ENCODE measurements around the gene SLC24A4.

SLC24A4 gene

GRCh38 chr14:92460916-92461579 lies 138.1 kb downstream of the SLC24A4 start:
- Histone ChIP-seq H3K36me3 (ENCODE audit: low read depth) (no peaks in the 10 kb centered on the region), H3K27me3 (ENCODE audit: insufficient read depth, poor library complexity, severe bottlenecking) (no peaks in the 10 kb centered on the region), H3K9me3 (ENCODE audit: severe bottlenecking) (no peaks in the 10 kb centered on the region), H3K27ac (ENCODE audit: poor library complexity, severe bottlenecking) (no peak overlapping the region), H3K4me3 (ENCODE audit: severe bottlenecking) (no peak overlapping the region), H3K4me1 (ENCODE audit: insufficient read depth, poor library complexity, severe bottlenecking) (peaks cover 10% of the 10 kb centered on the region)
- TF ChIP-seq CTCF (IDR thresholded peaks at IDR 0.05; ENCODE audit: poor library complexity, severe bottlenecking): no peak
- no peak for DNase-seq (ENCODE audit: low spot score)
- ATAC-seq (ENCODE audit: low read depth): 0 out of 3 replicates have a peak, but pooled peaks have one; percentile 22

- ATAC-seq (ENCODE audit: low read depth) (no peak), DNase-seq (ENCODE audit: low spot score) (no peak)
- peaks cover under 1% of the 10 kb centered on the region for H3K9me3 ChIP-seq (ENCODE audit: severe bottlenecking)
- H3K4me3 ChIP-seq (ENCODE audit: severe bottlenecking): no peak overlapping the region
- H3K27me3 ChIP-seq (ENCODE audit: insufficient read depth, poor library complexity, severe bottlenecking): no peaks in the 10 kb centered on the region
- no peaks in the 10 kb centered on the region for H3K36me3 ChIP-seq (ENCODE audit: low read depth)
- H3K4me1 ChIP-seq (ENCODE audit: insufficient read depth, poor library complexity, severe bottlenecking): peaks cover 10% of the 10 kb centered on the region
- no peak overlapping the region for H3K27ac ChIP-seq (ENCODE audit: poor library complexity, severe bottlenecking)
- TF ChIP-seq CTCF (IDR thresholded peaks at IDR 0.05; ENCODE audit: poor library complexity, severe bottlenecking): no peak
Observed at GRCh38 chr14:92461891-92462290, 138.9 kb downstream of the SLC24A4 start.

GRCh38 chr14:92462568-92462967 lies 139.6 kb downstream of the SLC24A4 start:
- no peaks in the 10 kb centered on the region for H3K36me3 ChIP-seq (ENCODE audit: low read depth)

GRCh38 chr14:92463141-92463540 lies 140.2 kb downstream of the SLC24A4 start:
- TF ChIP-seq CTCF (IDR thresholded peaks at IDR 0.05; ENCODE audit: poor library complexity, severe bottlenecking): no peak
- Histone ChIP-seq H3K9me3 (ENCODE audit: severe bottlenecking) (peaks cover 3% of the 10 kb centered on the region), H3K4me1 (ENCODE audit: insufficient read depth, poor library complexity, severe bottlenecking) (peaks cover 10% of the 10 kb centered on the region), H3K27ac (ENCODE audit: poor library complexity, severe bottlenecking) (no peak overlapping the region), H3K4me3 (ENCODE audit: severe bottlenecking) (no peak overlapping the region), H3K36me3 (ENCODE audit: low read depth) (no peaks in the 10 kb centered on the region), H3K27me3 (ENCODE audit: insufficient read depth, poor library complexity, severe bottlenecking) (no peaks in the 10 kb centered on the region)
- no peak for DNase-seq (ENCODE audit: low spot score)
- no peak for ATAC-seq (ENCODE audit: low read depth)

More at GRCh38 chr14:92462568-92462967, 139.6 kb downstream of the SLC24A4 start:
- ATAC-seq (ENCODE audit: low read depth) (no peak), DNase-seq (ENCODE audit: low spot score) (no peak)
- no peak overlapping the region for H3K4me3 ChIP-seq (ENCODE audit: severe bottlenecking)
- H3K27me3 ChIP-seq (ENCODE audit: insufficient read depth, poor library complexity, severe bottlenecking): no peaks in the 10 kb centered on the region
- no peak for TF ChIP-seq CTCF (IDR thresholded peaks at IDR 0.05; ENCODE audit: poor library complexity, severe bottlenecking)
- peaks cover 10% of the 10 kb centered on the region for H3K4me1 ChIP-seq (ENCODE audit: insufficient read depth, poor library complexity, severe bottlenecking)
- peaks cover 3% of the 10 kb centered on the region for H3K9me3 ChIP-seq (ENCODE audit: severe bottlenecking)
- no peak overlapping the region for H3K27ac ChIP-seq (ENCODE audit: poor library complexity, severe bottlenecking)

- Histone ChIP-seq H3K27me3 (ENCODE audit: insufficient read depth, poor library complexity, severe bottlenecking) (no peaks in the 10 kb centered on the region), H3K27ac (ENCODE audit: poor library complexity, severe bottlenecking) (no peak overlapping the region), H3K9me3 (ENCODE audit: severe bottlenecking) (peaks cover 3% of the 10 kb centered on the region), H3K4me1 (ENCODE audit: insufficient read depth, poor library complexity, severe bottlenecking) (peaks cover 9% of the 10 kb centered on the region), H3K36me3 (ENCODE audit: low read depth) (no peaks in the 10 kb centered on the region), H3K4me3 (ENCODE audit: severe bottlenecking) (no peak overlapping the region)
- no peak for TF ChIP-seq CTCF (IDR thresholded peaks at IDR 0.05; ENCODE audit: poor library complexity, severe bottlenecking)
- DNase-seq (ENCODE audit: low spot score) (no peak), ATAC-seq (ENCODE audit: low read depth) (no peak)
Observed at GRCh38 chr14:92464156-92464555, 141.2 kb downstream of the SLC24A4 start.

Data from RWPE2 (cell line).